Central memory CD4-positive, alpha-beta T cell (primary cell): ENCODE results near the gene INHBB.

ENCODE experiments used
- DNase-seq: peaks from one replicate; pipeline ENCODE4 v3.0.0; 2022

INHBB gene

GRCh38 chr2:120399889-120400240 lies 53.9 kb downstream of the INHBB start:
- no peak for DNase-seq

- DNase-seq, result no peak
These were observed 54.6 kb downstream of the INHBB start for GRCh38 chr2:120400551-120400950.
